Measurements from ENCODE around the gene SLC4A1AP.
A peak's percentile ranks its signal among the peaks of the same experiment; 100 is the strongest.
"Not testable (repeated sequence)": the region's sequence is repeated elsewhere in the genome, so short reads cannot be mapped to it uniquely, and the experiment has no call there.

The SLC4A1AP gene, protein sequence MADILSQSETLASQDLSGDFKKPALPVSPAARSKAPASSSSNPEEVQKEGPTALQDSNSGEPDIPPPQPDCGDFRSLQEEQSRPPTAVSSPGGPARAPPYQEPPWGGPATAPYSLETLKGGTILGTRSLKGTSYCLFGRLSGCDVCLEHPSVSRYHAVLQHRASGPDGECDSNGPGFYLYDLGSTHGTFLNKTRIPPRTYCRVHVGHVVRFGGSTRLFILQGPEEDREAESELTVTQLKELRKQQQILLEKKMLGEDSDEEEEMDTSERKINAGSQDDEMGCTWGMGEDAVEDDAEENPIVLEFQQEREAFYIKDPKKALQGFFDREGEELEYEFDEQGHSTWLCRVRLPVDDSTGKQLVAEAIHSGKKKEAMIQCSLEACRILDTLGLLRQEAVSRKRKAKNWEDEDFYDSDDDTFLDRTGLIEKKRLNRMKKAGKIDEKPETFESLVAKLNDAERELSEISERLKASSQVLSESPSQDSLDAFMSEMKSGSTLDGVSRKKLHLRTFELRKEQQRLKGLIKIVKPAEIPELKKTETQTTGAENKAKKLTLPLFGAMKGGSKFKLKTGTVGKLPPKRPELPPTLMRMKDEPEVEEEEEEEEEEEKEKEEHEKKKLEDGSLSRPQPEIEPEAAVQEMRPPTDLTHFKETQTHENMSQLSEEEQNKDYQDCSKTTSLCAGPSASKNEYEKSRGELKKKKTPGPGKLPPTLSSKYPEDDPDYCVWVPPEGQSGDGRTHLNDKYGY

DNA sequence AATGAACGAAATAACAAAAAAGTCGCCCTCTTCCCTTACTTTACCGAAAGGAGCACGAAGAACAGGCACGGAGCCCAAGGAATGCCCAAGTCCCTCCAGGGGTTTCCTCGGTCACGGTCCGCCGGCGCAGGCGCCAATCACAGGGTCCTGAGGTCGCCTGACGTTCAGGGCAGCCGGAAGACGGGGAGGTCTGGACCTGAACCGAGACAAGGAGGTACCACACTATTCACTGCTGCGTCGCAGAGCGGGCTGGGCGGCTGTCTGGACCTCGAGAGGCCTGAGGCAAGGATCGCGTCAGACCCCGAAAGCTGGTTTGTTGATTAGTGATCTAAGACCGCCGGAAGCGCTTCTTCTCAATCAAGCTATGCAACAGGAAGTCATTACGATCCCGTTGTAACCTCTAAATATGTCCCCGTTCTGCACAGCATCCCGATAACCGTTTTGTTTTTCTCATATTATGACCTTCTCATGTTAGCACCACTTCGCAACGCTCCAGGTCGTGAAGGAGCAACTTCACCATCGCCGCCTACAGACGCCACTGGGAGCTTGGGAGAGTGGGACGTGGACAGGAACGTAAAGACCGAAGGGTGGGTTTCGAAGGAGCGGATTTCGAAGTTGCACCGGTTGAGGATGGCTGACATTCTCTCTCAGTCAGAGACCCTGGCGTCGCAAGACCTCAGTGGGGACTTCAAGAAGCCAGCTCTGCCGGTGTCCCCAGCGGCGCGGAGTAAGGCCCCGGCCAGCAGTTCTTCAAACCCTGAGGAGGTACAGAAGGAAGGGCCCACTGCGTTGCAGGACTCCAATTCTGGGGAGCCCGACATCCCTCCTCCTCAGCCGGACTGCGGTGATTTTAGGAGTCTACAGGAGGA lies at the start of gene SLC4A1AP, which contains the start of gene SUPT7L:
Gene SLC4A1AP (plus strand): TSS at position 605 of the 869 bp plus-strand sequence. CDS start 26 bp downstream, at position 631.
Gene SUPT7L (minus strand): TSS at position 330 of the 869 bp plus-strand sequence. CDS start 1,422 bp downstream, outside the sequence.
- peak within 1 kb of the TSS; percentile 93 for H3K4me3 ChIP-seq (ENCODE audit: low read length)
- no peak for TF ChIP-seq ZNF274 (IDR thresholded peaks at IDR 0.05; ENCODE audit: low read depth, low read length)

DNA sequence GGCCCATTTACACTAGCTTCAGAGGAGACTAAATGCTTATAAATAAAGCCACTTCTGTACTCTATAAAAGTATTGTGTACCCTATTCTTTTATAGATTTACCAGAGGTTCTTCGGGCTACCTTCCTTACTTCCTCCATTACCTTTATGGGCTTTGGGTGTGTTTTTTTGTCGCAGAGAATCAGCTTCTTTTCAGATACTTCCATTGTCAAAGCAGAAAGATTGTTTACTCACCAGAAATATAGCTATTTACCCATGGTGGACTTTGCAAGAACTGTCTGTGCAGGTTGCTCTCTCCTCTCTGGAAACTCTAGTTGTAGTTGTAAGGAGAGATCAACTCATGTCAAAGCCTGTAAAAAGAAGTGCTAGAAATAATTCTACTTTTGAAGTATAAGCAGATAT lies 49.7 kb upstream of the SLC4A1AP start:
- no peak overlapping the region for H3K4me3 ChIP-seq (ENCODE audit: low read length)
- no peak for TF ChIP-seq ZNF274 (IDR thresholded peaks at IDR 0.05; ENCODE audit: low read depth, low read length)

DNA sequence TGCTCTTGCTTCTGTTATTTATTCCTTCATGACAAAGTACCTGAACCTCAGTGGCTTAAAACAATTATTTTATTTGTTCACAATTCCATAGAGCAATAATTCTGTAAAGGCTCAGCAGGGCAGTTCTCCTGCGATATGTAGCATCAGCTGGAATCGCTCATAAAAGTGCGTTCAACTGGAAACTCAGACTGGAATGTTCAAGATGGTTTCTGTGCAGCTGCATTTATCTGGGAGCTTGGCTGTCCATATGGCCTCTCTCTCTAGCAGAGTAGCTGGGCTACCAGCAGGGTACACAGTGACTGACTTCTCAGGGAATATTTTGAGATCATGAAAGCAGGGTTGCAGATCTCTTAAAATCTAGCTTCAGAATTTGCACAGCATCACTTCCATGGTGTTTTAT lies 48.4 kb upstream of the SLC4A1AP start:
- no peak overlapping the region for H3K4me3 ChIP-seq (ENCODE audit: low read length)
- no peak for TF ChIP-seq ZNF274 (IDR thresholded peaks at IDR 0.05; ENCODE audit: low read depth, low read length)

DNA sequence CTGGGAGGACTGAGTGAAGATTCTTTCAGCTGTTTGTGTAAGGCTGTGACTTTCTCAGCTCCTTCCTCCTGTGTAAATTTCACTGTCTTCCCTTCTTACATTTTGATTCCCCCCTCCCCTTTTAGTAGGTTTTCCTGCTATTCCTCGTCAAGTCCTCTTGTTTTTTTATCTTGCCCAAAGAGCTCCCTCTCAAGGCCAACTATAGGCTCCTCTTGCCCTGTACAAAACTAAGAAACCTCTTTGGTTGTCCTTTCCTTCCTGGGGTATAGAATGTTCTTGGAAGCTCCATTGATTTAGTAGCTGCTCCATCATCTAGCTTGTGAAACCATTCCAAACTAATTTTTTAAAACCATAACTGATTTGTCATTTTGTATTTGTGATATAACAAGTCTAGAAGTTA lies 42.2 kb upstream of the SLC4A1AP start:
- no peak for TF ChIP-seq ZNF274 (IDR thresholded peaks at IDR 0.05; ENCODE audit: low read depth, low read length)
- H3K4me3 ChIP-seq (ENCODE audit: low read length), result no peak overlapping the region

DNA sequence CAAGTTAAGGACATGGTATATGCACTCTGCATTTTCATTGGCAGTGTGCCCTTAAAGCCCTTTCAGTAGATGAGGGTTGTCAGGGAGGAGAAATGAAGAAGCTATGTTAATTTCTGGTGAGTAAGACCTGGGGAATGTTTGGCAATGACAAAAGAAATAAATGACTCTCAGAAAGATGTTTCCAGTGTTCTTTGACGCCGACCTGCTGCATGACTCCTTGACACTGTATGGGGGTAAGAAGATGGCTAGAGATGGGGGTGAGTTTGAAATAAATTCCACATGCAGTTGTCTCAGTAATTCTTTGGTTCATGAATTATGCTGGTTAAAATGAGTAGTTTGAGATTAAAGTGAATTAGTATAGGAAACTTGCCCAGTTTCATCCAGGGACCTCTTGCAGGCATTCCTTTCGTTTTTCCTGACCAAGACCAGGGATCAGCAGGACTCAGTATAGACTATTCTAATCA lies 40.7 kb upstream of the SLC4A1AP start:
- no peak overlapping the region for H3K4me3 ChIP-seq (ENCODE audit: low read length)
- no peak for TF ChIP-seq ZNF274 (IDR thresholded peaks at IDR 0.05; ENCODE audit: low read depth, low read length)

DNA sequence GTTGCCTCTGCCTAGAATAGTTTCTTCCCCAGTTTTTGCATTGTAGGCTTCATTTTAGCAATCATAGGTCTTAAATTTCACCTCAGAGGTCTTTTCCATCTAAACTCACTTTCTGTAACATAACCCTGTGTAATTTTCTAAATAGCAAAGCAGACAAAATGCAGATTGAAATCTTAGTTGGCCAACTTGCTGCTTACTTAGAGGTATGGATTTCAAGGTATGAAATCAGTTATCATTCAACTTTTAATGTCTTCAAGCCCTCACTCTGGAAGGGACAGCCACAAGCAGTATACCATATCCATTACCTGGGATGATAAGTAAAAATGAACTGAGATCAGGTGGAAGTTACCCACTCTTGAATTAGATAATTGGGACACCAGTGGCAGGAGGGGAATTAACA lies 38.7 kb upstream of the SLC4A1AP start:
- H3K4me3 ChIP-seq (ENCODE audit: low read length), result no peak overlapping the region
- no peak for TF ChIP-seq ZNF274 (IDR thresholded peaks at IDR 0.05; ENCODE audit: low read depth, low read length)

DNA sequence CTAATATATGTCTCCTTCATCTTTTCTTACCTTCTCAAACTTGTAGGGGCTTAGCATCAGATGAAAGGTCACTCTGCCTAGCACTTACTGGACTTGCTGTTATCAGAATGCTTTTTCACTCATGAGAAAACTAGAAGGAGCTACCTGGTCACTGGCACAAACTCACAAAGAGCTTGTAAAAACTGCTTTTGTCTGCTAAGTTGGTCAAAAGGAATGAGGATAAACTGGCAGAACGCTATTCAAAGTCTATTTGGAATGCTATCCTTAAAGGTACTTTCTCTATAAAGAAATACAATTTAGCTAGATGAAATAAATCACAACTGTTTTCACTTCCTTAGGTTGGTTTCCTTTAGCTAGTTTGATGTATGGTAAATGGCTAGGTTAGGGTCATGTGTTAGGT lies 37.4 kb upstream of the SLC4A1AP start:
- not testable (repeated sequence) for H3K4me3 ChIP-seq (ENCODE audit: low read length)

DNA sequence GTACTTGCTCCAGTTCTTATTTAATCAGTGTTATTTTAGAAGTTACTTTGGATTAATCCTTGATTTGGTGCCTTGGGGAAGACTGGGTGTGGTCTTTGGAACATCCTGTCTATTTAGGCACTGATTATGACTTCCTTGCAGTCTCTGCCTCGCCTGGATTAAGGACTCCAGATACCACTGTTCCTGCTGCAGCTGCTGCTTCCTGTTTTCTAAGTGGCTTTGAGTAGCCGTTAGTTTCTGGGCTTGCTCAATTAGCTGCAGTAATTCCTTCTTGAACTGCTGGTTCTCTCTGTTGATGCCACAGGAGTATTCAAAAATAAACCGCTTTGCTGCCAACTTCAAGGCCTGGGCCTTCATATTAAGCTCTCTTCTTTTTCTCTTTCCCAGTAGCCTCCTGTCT lies 36.8 kb upstream of the SLC4A1AP start:
- not testable (repeated sequence) for H3K4me3 ChIP-seq (ENCODE audit: low read length)

DNA sequence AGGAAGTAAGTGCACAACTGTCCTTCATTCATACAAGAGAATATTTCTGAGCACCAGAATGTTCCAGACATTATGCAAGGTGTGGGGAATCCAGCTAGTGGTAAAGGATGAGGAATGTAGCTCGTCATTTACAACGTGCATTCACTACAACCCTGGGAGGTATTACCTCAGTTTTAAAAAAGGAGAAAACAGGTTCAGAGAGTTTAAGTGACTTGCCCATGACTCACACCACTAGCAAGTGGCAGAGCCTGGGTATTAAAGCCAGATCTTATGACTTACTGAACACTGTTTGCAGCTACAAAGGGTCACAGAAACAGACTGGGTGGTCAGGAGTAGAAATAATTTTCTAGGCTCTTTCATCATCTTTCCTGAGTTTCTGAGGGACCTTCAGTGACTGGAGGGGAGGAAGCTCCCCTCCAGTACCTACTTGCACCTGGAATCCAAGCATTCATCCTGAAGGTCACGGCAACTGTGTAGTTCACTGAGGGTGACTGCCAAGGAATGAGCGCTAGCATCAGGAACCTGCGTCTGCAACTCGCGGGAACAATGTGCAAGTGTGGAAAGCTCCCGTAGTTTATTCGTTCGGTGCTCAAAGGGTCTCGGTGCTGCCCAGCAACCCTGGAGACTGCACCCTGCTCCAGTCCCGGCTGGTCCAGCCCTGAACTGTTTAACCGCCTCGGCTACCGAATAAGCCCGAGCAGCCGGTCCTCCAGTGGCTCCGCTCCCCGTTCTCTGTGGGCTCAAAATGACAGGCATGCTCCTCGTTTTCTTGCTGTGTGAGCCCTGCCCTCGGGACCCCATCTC lies 35.5 kb upstream of the SLC4A1AP start:
- TF ChIP-seq ZNF274 (IDR thresholded peaks at IDR 0.05; ENCODE audit: low read depth, low read length), result no peak
- H3K4me3 ChIP-seq (ENCODE audit: low read length), result peak overlapping the region; percentile 96

DNA sequence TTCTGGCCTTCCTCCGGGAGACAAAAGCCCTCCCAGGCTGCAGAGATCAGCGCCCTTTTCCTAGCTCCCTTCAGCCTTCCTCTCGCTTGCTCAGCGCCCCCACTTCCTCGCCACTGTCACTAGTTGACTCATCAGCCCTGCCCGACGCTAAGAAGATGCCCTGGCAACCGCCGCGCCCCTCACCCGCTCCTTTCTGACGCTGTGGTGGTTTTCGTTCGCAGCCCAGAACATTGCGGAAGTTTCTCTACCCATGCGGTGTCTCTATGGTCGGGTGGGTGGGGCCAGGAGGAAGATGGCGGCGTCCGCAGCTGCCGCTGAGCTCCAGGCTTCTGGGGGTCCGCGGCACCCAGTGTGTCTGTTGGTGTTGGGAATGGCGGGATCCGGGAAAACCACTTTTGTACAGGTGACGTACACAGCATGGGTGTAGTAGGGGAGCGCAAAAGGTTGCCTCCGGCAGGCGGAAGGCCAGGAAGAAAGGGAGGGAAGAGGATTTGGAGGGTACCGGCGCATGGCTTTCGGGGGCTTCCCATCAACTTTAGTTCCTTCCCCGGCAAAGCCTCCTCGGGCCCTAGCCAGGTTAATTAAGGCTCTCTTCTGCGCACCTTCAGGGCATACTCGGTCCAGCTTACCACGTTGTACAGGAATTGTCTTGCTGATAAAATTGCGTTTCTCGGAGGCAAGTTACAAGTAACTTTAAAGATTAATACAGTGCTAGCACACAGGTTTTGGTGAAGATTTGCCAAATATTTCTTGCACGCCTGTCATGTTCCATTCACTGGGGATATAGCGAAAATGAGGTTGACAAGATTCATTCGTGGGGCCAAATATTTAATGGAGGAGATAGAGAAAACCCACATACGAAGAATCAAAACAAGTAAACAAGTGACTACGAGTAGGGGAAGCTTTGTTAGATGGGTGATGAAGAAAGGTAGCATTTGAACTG lies 34.7 kb upstream of the SLC4A1AP start, which contains the start of the genes CCDC121 and GPN1:
Gene CCDC121 (minus strand): TSS at position 246 of the 943 bp plus-strand sequence. CDS start 1,213 bp downstream, outside the sequence.
Gene GPN1 (plus strand): TSS at position 284 of the 943 bp plus-strand sequence. CDS start 9 bp downstream, at position 293.
- H3K4me3 ChIP-seq (ENCODE audit: low read length), result peak within 1 kb of the TSS; percentile 96
- TF ChIP-seq ZNF274 (IDR thresholded peaks at IDR 0.05; ENCODE audit: low read depth, low read length), result no peak

DNA sequence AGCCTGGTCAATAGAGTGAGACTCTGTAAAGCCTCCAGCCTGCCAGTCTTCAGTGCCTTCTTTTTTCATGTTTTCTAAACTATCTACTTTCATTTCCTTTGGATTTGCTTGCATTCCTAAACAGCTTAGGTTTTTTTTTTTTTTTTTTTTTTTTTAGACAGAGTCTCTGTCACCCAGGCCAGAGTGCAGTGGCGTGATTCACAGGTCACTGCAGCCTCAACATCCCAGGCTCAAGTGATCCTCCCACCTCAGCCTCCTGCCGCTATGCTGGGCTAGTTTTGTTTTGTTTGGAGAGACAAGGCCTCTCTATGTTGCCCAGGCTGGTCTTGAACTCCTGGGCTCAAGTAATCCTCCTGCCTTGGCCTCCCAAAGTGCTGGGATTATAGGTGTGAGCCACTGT lies 33.4 kb upstream of the SLC4A1AP start:
- not testable (repeated sequence) for H3K4me3 ChIP-seq (ENCODE audit: low read length)

DNA sequence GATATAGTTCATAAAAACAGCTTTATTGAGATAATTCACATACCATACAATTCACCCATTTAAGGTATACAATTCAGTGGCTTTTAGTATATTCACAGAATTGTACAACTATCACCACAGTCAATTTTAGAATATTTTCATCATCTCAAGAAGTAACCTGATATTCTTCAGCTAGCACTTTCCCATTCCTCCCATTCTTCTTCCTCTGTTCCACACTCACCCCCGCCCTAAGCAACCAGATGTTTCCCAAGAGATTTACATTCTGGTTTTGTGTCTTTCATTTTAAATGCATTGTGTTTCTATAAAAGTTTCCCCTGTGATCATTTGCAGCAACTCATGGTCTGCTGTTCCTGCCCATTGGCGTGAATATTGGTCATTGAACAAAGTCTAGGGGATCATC lies 29.4 kb upstream of the SLC4A1AP start:
- H3K4me3 ChIP-seq (ENCODE audit: low read length), result no peak overlapping the region
- TF ChIP-seq ZNF274 (IDR thresholded peaks at IDR 0.05; ENCODE audit: low read depth, low read length), result no peak

Measured in GM08714 (cell line).